ENCODE results near the gene PCID2.

Gene PCID2

GRCh38 chr13:113152984-113153809, 55.3 kb downstream of the PCID2 start:
- FAIRE-seq, result no peak
- DNase-seq (ENCODE audit: insufficient read length, low spot score), result no peak

- no peak for DNase-seq (ENCODE audit: insufficient read length, low spot score)
- FAIRE-seq, result no peak
Observed at GRCh38 chr13:113152691-113152983, 55.8 kb downstream of the PCID2 start.

- FAIRE-seq (no peak), DNase-seq (ENCODE audit: insufficient read length, low spot score) (no peak)
Observed at GRCh38 chr13:113151745-113152690, 56.5 kb downstream of the PCID2 start.

GRCh38 chr13:113150550-113151365, 57.7 kb downstream of the PCID2 start:
- FAIRE-seq (no peak), DNase-seq (ENCODE audit: insufficient read length, low spot score) (no peak)

GRCh38 chr13:113149711-113150549, 58.5 kb downstream of the PCID2 start:
- DNase-seq (ENCODE audit: insufficient read length, low spot score) (no peak), FAIRE-seq (no peak)

- FAIRE-seq (no peak), DNase-seq (ENCODE audit: insufficient read length, low spot score) (no peak)
Observed at GRCh38 chr13:113148940-113149503, 59.4 kb downstream of the PCID2 start.

- no peak for DNase-seq (ENCODE audit: insufficient read length, low spot score)
Observed at GRCh38 chr13:113148407-113148806, 60.1 kb downstream of the PCID2 start.

GRCh38 chr13:113147206-113147605, 61.3 kb downstream of the PCID2 start:
- DNase-seq (ENCODE audit: insufficient read length, low spot score) (no peak), FAIRE-seq (no peak)

More at GRCh38 chr13:113148407-113148806, 60.1 kb downstream of the PCID2 start:
- no peak for FAIRE-seq

- DNase-seq (ENCODE audit: insufficient read length, low spot score) (no peak), FAIRE-seq (no peak)
Observed at GRCh38 chr13:113146750-113147149, 61.7 kb downstream of the PCID2 start.

- FAIRE-seq (no peak), DNase-seq (ENCODE audit: insufficient read length, low spot score) (no peak)
Observed at GRCh38 chr13:113145911-113146598, 62.4 kb downstream of the PCID2 start.

- FAIRE-seq (no peak), DNase-seq (ENCODE audit: insufficient read length, low spot score) (no peak)
Observed at GRCh38 chr13:113145496-113145895, 63.0 kb downstream of the PCID2 start.

GRCh38 chr13:113144255-113144629, 64.2 kb downstream of the PCID2 start:
- no peak for DNase-seq (ENCODE audit: insufficient read length, low spot score)
- no peak for FAIRE-seq

- FAIRE-seq (no peak), DNase-seq (ENCODE audit: insufficient read length, low spot score) (no peak)
Observed at GRCh38 chr13:113143466-113144254, 64.8 kb downstream of the PCID2 start.

- FAIRE-seq (no peak), DNase-seq (ENCODE audit: insufficient read length, low spot score) (no peak)
Observed at GRCh38 chr13:113142876-113143275, 65.6 kb downstream of the PCID2 start.

- DNase-seq (ENCODE audit: insufficient read length, low spot score) (no peak), FAIRE-seq (no peak)
Observed at GRCh38 chr13:113141601-113141970, 66.9 kb downstream of the PCID2 start.

GRCh38 chr13:113140677-113141600, 67.5 kb downstream of the PCID2 start:
- FAIRE-seq (no peak), DNase-seq (ENCODE audit: insufficient read length, low spot score) (no peak)

GRCh38 chr13:113139577-113139976, 68.9 kb downstream of the PCID2 start:
- no peak for DNase-seq (ENCODE audit: insufficient read length, low spot score)

More at GRCh38 chr13:113139577-113139976, 68.9 kb downstream of the PCID2 start:
- FAIRE-seq, result no peak
